ENCODE data around the gene SBF2. TPM values are rescaled to one million over a fixed set of nuclear protein-coding genes. Genes with fewer than 3 reads are reported as not detected.

Gene SBF2
- total RNA-seq, 1 experiment from 2014 or later, result 30.2 TPM

- H3K9ac ChIP-seq (ENCODE audit: extremely low read depth, insufficient read length, low read length), result no peak overlapping the region
- peaks cover 21% of the 10 kb centered on the region for H3K27me3 Mint-ChIP-seq (ENCODE audit: low read depth)
These were observed 4.3 kb upstream of the SBF2 start for GRCh38 chr11:10298342-10298741.

More at GRCh38 chr11:10298342-10298741, 4.3 kb upstream of the SBF2 start:
- Histone ChIP-seq H3K79me2 (ENCODE audit: insufficient read depth, low read length) (no peaks in the 10 kb centered on the region), H3K4me2 (ENCODE audit: insufficient read depth, insufficient read length, low read length) (no peak overlapping the region), H3K18ac (ENCODE audit: insufficient read length, low read depth, low read length) (no peak overlapping the region), H3K79me1 (ENCODE audit: insufficient read depth, low read depth, low read length, poor library complexity, severe bottlenecking) (no peaks in the 10 kb centered on the region), H3K4ac (ENCODE audit: low read depth, low read length) (no peak overlapping the region), H2BK12ac (ENCODE audit: insufficient read length, low read depth, low read length) (no peak overlapping the region), H3K27ac (ENCODE audit: insufficient read length, low read depth, low read length) (no peak overlapping the region), H4K91ac (ENCODE audit: insufficient read length, low read depth, low read length) (no peak overlapping the region), H2BK20ac (ENCODE audit: low read depth, low read length, poor library complexity, severe bottlenecking) (no peak overlapping the region), H3K4me1 (ENCODE audit: insufficient read depth, low read length) (peaks cover 4% of the 10 kb centered on the region; the same call in 1 of the 2 replicates), H2BK15ac (ENCODE audit: low read depth, low read length) (no peak overlapping the region), H2AK5ac (ENCODE audit: insufficient read length, low read length) (no peak overlapping the region), H3K23me2 (ENCODE audit: insufficient read length, low read depth, low read length, poor library complexity, severe bottlenecking) (peaks cover 17% of the 10 kb centered on the region), H3K23ac (ENCODE audit: insufficient read length, low read depth, low read length) (no peak overlapping the region), H2AFZ (ENCODE audit: low read length) (no peak overlapping the region), H3K27me3 (ENCODE audit: insufficient read depth, low read length) (no peaks in the 10 kb centered on the region; the same call in 1 of the 2 replicates), H4K8ac (replicated peaks; ENCODE audit: insufficient read length, low read depth, low read length) (no peak overlapping the region), H3K9me3 (ENCODE audit: control insufficient read depth, low read depth, low read length) (no peaks in the 10 kb centered on the region), H3T11ph (ENCODE audit: low read length) (no peak overlapping the region), H4K20me1 (ENCODE audit: control insufficient read depth, insufficient read depth, insufficient read length) (no peaks in the 10 kb centered on the region), H3K14ac (ENCODE audit: insufficient read depth, low read length) (no peak overlapping the region), H2BK120ac (ENCODE audit: low read depth, low read length, poor library complexity, severe bottlenecking) (no peak overlapping the region), H3K56ac (ENCODE audit: insufficient read length, low read depth, low read length) (no peak overlapping the region), H2BK5ac (ENCODE audit: insufficient read length, low read length) (no peak overlapping the region), H4K5ac (ENCODE audit: insufficient read length, low read depth, low read length) (no peak overlapping the region)
- no peak for DNase-seq
- H3K4me3 Mint-ChIP-seq, result no peak overlapping the region
- no peaks in the 10 kb centered on the region; a peak in 1 of 5 replicates for H3K9me3 Mint-ChIP-seq
- H3K36me3 Mint-ChIP-seq (ENCODE audit: insufficient read depth in 1 of 3, low read depth in 3 of 3), result peaks cover 9 to 19% (median 17%) of the 10 kb centered on the region in 3 experiments; a peak in 6 of 7 replicates
- TF ChIP-seq CTCF (conservative IDR thresholded peaks at IDR 0.05), result peak; percentile 27; the same call in 2 of the 3 replicates
- H3K4me1 Mint-ChIP-seq, result peaks cover 23 to 28% of the 10 kb centered on the region in 2 experiments
- WGBS (ENCODE audit: extremely low coverage, insufficient read length, low lambda C conversion rate), result no CpG with 5 or more reads among the region's 5 CpGs
- H3K27ac Mint-ChIP-seq, result no peak overlapping the region

All from H9 (cell line).